ENCODE data around the gene PRSS56.

Gene PRSS56

GRCh38 chr2:232519581-232520438, at the start of gene PRSS56:
PRSS56 (plus strand) TSS chr2:232520388; CDS start chr2:232520599, 211 bp downstream.
- in situ Hi-C loops (cut with MboI; ENCODE audit: low sequenced_read_pairs), result no loop called here

DNA sequence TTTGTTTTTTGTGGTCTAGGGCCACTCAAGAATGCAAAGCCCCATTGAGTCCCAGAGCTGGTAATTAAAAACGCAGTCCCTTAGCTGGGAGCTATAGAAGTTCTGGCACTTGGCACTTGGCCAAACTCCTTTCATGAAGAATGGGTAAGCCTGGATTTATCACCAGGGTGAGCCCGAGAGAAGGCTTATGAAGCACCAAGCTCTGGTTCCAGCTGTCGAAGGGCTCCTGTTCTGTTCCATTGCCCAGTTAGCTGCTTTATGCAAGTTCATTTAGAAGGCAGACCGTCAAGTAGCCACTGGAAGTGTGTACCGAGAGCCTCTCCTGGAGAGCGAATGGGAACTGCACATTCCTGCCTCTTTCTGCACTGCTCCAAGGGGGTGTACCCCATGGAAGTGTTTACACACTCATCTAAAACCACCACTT, 46.7 kb upstream of the PRSS56 start:
- in situ Hi-C loops (cut with MboI; ENCODE audit: low sequenced_read_pairs), result no loop called here

DNA sequence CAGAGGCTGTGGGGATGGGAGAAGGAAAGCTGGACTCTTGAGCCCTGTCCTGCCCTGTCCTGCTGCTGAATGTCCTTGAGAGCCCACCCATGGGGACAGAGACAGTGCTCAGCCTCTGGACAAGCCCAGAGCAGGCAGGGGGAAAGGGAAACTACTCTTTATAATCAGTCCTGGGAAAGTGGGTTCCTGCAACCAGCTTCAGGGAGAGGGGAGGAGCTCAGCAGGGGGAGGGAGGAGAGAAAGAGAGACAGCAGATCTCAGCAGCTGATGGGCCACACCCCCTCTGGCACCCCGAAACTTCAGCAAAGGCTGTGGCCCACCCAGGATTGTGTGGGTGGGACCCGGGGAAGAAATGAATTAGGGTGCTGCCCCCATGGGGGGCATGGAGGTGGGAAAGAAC, 44.1 kb upstream of the PRSS56 start:
- in situ Hi-C loops (cut with MboI; ENCODE audit: low sequenced_read_pairs), result no loop called here

- in situ Hi-C loops (cut with MboI; ENCODE audit: low sequenced_read_pairs), result no loop called here
Observed at GRCh38 chr2:232476791-232477190, 43.4 kb upstream of the PRSS56 start.

DNA sequence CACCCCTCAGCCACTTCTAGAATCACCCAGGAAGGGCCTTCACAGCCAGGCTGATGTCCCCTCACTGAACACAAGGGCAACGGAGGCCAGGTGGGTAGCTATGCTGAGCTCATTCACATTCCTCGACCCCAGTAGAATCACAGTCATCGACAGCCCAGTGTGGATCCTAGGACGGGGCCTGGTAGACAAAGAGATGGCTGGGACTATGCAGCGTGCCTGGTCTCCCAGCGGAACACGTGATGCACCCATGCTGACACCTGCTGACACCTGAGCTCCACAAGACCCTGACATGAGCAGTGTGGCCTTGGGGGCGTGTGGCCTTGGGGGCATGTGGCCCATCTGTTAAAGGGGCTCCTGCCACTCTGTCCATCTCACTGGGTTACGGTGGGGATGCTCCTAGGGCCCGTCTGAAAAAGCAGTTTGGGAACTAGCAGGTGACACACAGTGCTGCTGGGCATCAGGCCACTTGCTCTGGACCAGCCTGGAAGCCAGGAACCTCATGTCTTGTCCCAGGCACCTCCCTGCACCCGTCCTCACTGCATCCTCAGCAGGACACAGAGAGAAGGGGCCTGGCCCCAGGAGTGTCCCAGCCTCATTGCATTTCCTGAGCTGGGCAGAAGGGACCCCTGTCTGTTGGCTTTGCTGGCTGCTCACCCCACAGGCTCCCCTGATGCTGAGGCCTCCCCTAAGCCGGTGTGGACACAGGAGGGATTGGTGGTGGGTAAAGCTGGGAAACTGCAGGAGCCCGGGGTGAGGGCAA, 42.3 kb upstream of the PRSS56 start:
- in situ Hi-C loops (cut with MboI; ENCODE audit: low sequenced_read_pairs), result no loop called here

- in situ Hi-C loops (cut with MboI; ENCODE audit: low sequenced_read_pairs), result no loop called here
Observed at GRCh38 chr2:232478571-232479340, 41.4 kb upstream of the PRSS56 start.

GRCh38 chr2:232479341-232480200, 40.6 kb upstream of the PRSS56 start:
- in situ Hi-C loops (cut with MboI; ENCODE audit: low sequenced_read_pairs), result no loop called here

GRCh38 chr2:232480201-232481190, 39.7 kb upstream of the PRSS56 start:
- in situ Hi-C loops (cut with MboI; ENCODE audit: low sequenced_read_pairs), result no loop called here

GRCh38 chr2:232481322-232482140, 38.7 kb upstream of the PRSS56 start:
- in situ Hi-C loops (cut with MboI; ENCODE audit: low sequenced_read_pairs), result no loop called here

DNA sequence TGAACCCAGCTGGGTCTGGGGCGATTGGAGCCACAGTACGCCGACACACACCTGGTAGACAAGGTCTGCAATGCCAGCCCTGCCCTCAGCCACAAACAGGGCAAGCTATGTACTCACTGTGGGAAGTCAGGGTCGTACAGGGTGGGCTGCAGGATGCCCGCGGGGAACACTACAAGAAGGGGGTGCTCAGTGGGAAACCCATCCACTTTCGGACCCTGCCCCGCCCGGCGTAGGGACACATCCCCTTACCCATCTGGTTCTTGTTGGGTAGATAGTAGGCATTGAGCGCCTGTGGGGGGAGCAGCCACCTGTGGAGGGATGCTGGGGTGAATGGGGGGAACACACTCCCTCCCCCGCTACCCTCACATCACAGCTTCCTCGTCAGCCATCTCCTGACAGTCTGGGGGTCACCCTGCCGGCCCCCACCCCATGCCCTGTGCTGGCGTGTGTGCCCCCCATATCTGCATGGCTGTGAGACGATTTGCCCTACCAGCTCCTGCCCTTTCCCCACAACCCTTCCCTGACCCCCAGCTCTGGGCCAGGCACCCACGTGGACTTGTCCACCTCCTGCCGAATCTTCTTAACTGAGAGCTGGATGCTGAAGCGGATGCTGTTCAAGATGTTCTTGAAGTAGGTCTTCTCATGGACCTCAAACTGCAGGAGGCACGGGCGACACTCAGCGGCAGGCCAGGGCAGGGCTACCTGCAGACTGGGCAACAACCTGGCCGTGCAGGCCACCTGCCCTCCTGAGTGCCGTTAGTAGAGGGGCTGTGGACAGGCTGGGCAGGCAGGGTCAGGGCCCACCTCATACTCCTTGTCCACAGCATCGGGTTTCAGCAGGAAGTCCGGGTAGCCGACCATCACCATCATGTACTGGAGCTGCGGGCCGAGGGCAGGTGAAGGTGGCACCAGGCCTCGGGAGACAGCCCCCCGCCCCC, 37.6 kb upstream of the PRSS56 start:
- in situ Hi-C loops (cut with MboI; ENCODE audit: low sequenced_read_pairs), result no loop called here

- in situ Hi-C loops (cut with MboI; ENCODE audit: low sequenced_read_pairs), result no loop called here
Observed at GRCh38 chr2:232483311-232483922, 36.8 kb upstream of the PRSS56 start.

- in situ Hi-C loops (cut with MboI; ENCODE audit: low sequenced_read_pairs), result no loop called here
Observed at GRCh38 chr2:232483923-232484627, 36.1 kb upstream of the PRSS56 start.

GRCh38 chr2:232484628-232485347, 35.4 kb upstream of the PRSS56 start:
- in situ Hi-C loops (cut with MboI; ENCODE audit: low sequenced_read_pairs), result no loop called here

- in situ Hi-C loops (cut with MboI; ENCODE audit: low sequenced_read_pairs), result no loop called here
Observed at GRCh38 chr2:232485348-232485756, 34.8 kb upstream of the PRSS56 start.

DNA sequence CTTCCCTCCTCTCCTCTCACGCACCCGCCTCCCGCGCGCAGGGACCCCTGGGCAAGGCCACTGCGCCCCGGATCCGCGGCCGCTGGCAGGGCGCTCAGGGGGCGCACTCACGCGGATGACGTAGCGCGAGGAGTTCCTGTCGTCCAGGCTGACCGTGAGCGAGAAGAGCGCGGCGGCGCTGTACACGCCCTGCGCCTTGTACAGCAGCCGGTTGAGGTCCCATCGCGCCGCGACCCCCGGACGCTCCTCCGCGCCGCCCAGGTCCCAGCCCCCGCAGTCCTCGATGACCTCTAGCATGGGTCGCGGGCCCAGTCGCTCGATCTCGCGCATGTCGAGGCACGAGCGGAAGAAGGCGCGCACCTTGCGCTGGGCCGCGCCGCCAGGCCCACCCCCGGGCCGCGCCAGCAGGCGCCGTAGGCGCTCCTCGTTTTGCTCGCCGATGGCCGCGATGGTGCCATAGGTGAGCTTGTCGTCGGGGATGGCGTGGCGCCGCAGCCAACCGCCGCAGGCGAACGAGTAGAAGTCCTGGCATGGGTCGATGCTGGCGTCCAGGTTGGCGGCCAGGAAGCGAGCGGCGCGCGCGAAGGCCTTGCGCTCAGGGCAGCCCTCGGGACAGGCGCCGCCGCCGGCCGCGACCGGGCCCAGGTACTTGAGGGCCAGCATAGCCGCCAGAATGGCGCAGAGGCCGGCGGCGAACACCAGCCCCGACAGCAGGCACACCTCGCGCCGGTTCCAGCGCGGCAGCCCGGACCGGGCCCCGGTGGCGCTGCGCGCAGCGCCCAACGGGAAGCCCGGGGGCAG, 34.2 kb upstream of the PRSS56 start:
- in situ Hi-C loops (cut with MboI; ENCODE audit: low sequenced_read_pairs), result no loop called here

All from HL-60/S4 (cell line).